Fibroblast of the aortic adventitia (primary cell): ENCODE data around the gene GAREM1. TPM values are rescaled to one million over a fixed set of nuclear protein-coding genes. Genes with fewer than 3 reads are reported as not detected.

ENCODE experiments used
- DNase-seq: peaks from one replicate; pipeline ENCODE4 v3.0.0-alpha.2; 2010; ENCODE audit warnings: low read depth
- H3K4me3 ChIP-seq: 2 replicates; pipeline ENCODE4 v1.5.1; 2011; ENCODE audit warnings: low read depth, mild to moderate bottlenecking, control low read depth, low read length, moderate library complexity
- total RNA-seq: library from RNA; depleted of rRNA; stranded (reverse); fragments of >200 nt; gene quantifications from 2 replicates; pipeline ENCODE4 v1.2.3, GENCODE V29; 2012; ENCODE audit warnings: low replicate concordance
- TF ChIP-seq, protein P1 (sequence below): IDR thresholded peaks from 2 replicates; pipeline ENCODE4 v1.5.1; 2011; ENCODE audit warnings: mild to moderate bottlenecking, low read length, control low read depth, inconsistent platforms; ENCODE audit not compliant: insufficient read depth

GAREM1 gene
- total RNA-seq, 1 donor, result 5.5 TPM

DNA sequence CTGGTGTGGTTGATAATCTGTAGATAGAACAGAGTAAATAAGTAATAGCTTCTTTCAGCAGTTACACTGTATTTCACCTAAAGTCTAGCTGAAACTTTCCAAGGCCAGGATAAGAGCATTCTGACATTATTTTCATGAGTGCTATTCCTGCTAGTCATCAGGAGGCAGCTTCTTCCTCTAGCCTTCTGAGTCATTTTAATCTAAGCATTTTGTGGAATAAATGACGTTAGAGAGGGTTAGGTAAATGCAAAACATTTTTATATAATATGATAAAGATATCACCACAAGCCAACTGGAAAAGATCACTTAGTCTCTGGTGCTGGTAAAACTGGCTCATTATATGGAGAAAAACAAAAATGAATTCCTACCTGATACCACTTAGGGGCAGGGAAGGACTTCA is 142.3 kb downstream of the GAREM1 start:
- no peak overlapping the region for H3K4me3 ChIP-seq
- TF ChIP-seq, protein P1, sequence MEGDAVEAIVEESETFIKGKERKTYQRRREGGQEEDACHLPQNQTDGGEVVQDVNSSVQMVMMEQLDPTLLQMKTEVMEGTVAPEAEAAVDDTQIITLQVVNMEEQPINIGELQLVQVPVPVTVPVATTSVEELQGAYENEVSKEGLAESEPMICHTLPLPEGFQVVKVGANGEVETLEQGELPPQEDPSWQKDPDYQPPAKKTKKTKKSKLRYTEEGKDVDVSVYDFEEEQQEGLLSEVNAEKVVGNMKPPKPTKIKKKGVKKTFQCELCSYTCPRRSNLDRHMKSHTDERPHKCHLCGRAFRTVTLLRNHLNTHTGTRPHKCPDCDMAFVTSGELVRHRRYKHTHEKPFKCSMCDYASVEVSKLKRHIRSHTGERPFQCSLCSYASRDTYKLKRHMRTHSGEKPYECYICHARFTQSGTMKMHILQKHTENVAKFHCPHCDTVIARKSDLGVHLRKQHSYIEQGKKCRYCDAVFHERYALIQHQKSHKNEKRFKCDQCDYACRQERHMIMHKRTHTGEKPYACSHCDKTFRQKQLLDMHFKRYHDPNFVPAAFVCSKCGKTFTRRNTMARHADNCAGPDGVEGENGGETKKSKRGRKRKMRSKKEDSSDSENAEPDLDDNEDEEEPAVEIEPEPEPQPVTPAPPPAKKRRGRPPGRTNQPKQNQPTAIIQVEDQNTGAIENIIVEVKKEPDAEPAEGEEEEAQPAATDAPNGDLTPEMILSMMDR, result no peak
- DNase-seq, result peak; percentile 80

DNA sequence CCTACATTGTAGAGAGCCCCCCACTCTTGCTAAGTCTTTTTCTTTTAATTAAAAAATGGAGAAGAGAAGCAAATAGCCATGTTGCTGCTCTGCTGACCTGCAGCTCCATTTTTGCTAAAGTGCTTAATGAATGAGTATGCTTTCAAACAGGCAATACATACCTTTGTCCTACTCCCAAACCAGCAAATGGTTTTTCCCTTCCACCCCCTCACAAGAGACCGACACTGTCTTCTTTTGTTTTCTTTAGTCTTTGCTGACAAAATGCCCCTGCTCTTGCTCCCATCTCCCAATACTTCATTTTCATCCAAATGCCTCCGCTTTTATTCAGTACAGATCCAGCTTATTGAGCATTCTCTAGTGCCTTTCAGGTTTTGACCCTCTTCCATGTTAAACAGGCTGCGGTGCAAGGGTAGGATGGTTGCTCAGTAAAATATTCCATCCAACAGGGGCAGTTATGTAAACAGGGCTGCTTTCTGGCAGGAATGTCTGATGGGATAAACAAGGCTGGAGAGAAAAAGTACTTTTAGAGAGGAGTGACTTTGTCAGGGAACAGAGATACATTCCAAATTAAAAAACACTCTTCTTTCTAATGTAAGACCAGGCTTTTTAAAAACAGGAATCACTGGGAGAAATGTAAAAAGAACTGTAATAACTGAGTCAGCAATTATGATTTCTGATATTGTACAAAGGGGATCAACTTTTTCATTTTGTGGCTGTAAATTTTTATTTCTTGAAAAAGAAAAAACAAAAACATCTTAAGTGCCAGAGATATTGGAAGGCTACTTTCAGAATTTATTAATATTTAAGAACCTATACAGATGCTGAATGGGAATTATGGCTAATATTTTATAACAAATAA is 144.0 kb downstream of the GAREM1 start:
- TF ChIP-seq, protein P1, result no peak
- no peak for DNase-seq
- H3K4me3 ChIP-seq, result no peak overlapping the region

DNA sequence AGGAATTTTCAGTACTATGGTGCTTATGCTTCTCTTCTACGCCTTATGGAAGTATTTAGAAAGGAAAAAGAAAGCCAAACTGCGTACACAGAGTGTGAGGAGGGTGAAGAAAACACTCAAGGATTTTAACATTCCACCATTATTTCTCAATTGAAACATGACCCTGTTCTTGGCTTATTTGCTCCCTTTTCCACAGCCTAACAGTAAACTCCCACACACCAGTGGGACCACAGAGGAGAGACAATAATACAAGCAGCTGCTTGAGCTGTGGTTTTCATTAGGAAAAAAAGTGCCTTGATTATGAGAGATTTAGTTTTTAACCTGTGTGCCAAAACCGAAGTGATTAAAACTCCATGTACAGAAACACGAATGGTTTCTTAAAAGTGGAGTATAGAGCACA is 146.5 kb downstream of the GAREM1 start:
- TF ChIP-seq, protein P1, result no peak
- no peak overlapping the region for H3K4me3 ChIP-seq
- peak; percentile 76 for DNase-seq

DNA sequence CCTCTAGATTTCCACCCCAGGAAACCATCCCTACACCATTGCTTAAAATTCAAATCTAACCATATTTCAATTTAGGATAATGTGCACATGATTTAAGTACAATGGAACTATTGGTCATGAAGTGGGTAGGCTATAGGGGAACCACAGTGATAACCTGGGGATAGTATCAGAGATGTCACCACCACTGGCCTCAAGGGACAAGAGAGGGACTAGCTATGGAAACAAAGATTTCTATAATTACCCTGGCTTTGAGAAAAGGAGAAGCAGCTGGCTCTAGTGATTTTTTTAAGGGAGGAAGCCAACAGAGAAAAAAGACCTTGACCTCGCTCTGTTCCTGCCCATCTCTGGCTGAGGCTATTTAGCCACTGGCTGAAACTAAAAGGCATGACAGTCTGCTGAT is 148.9 kb downstream of the GAREM1 start:
- DNase-seq, result no peak
- TF ChIP-seq, protein P1, result no peak
- no peak overlapping the region for H3K4me3 ChIP-seq

DNA sequence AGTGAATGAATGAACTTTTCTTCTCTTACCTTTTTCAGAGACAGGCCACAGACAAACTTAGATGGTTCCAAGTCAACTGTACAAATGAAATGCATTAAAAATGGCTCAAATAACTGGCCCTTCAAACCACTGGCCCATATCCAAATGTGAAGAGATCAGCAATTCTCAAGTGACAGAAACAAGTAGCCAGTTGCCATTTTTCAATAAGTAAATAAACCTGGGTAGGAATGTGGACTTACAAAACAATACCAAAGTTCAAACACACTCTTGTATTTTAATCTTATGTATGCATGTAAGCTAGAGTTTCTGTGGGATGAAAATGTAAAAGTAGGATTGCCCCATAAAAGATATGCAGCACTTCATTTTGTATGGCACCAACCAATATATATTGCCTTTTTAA is 151.6 kb downstream of the GAREM1 start:
- DNase-seq, result no peak
- no peak overlapping the region for H3K4me3 ChIP-seq
- TF ChIP-seq, protein P1, result no peak

DNA sequence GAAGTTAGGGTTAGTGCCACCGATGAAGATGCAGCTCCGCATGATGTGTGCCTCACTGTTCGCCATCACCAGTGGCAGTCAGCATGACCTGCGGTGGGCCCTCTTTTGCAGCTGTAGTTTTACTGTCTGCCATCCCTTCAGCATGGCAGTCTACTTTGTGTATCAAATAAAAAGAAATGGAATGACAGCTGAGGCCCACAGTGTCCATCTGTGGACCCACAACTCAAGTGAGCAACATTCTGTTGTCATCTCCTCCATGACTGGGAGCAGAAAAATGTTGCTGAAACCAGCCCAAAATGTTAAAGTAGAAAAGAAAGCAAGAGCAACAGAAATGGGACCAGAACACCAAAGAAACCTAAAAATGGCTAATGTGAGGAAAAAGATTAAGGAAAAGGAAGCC is 152.1 kb downstream of the GAREM1 start:
- no peak overlapping the region for H3K4me3 ChIP-seq
- TF ChIP-seq, protein P1, result no peak
- DNase-seq, result no peak
